Retina (tissue), 1 donor: ENCODE data around the gene PPOX.
A peak's percentile ranks its signal among the peaks of the same experiment; 100 is the strongest.

Source experiments
- DNase-seq: peaks from one replicate; pipeline ENCODE4 v3.0.0-alpha.2; 2016

PPOX gene

DNA sequence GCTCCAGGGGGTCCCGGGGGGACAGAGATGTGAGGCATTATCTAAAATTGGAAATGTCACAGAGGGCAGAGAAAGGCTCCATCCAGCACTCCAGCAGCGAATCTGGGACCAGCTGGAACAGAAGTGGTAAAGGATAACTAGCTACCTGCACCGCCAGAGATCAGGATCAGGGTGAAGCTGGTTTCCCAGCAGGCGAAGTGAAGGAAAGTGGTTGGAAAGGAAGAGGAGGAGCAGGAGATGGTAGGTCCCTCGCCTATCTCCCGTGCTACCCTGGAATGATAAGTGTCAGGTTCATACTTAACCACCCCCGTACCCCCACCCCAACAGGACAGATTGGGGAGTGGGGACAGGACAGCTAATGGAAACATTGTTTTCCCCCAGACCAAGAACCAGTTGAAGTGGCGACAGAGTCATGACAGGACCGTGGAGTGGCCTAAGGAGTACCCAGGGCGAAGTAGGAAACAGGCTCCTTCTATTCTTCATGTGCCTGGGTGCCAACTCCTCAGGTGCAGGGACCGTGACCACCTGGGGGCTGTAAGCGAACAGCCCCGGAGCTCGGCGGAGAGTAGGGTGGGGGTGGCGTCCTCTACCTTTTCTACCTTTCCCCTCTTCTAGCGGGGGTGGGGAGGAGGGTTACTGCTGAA is 10.4 kb downstream of the PPOX start:
- peak; percentile 6 for DNase-seq

DNA sequence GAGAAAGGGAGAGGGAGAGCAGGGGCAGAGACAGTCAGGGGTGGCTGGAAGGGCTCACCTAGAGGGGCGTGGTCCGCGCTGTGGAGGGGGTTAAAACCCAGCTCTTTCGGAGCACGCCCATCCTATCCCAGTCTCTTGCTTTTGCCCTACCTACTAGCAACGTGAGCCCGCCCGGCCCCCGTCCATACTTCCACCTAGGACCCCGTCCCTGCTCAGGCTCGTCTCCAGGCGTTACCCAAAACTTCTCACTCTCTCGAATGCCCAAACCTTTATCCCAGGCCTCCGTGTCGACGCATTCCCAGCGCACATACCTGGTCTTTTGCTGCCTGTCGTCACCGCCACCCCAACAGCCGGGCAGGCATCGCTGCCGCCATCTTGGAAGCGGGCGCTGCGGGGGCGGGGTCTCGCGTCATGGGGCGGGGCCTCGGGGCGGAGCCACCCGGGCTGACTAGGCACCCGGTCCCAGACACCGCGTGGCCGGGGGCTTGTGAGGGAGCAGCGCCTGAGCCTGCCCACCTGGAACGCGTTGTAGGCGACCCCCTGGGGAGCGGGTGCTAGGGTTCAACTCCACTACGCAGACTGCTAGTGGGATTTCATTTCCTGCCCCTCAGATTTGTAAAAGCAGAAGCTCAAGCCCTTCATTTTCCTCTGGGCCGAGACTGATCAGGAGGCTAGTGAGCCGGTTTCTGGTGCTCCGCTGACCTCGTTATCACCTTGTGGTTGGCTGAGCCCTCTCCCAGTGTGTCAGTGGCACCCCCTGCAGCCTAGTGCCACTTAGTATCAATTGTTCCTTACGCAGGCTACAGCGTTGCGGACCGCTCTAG is 11.1 kb downstream of the PPOX start, which contains the start of gene B4GALT3:
TSS of gene B4GALT3 (minus strand) at position 396 of the 824 bp plus-strand sequence. CDS start 1,447 bp downstream, outside the sequence.
- DNase-seq = peak; percentile 95

DNA sequence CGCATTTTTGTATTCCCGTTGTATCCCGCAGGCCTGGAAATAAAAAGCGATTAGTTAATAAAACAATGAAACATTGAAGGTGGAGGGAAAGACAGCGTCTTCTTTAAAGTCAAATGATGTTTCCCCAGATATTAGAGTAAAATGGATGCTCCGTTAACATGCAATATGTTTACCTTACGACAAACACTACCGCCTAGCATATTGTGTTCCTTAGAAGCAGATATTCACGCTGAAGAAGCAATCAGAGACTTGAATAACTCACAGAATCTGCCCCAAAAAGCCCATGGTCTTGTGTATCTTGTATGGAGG is 11.7 kb downstream of the PPOX start:
- no peak for DNase-seq

DNA sequence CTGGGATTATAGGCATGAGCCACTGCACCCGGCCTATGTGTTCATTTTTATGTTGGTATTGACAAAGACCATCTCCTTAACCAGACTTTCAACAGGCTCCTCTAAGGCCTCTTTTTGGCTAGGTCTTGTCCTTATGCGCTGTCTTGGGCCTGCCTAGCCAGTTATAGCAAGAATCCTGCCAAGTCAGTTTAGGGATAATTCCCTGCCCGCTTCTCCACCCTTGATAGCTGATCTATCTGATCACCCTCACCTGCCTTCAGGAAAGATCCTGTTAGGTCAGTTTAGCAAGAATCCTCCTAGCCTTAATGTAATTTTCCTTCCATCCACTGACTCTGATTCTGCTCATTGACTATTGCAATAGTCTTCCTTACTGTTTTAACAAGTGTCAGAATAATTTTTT is 13.5 kb downstream of the PPOX start:
- no peak for DNase-seq

DNA sequence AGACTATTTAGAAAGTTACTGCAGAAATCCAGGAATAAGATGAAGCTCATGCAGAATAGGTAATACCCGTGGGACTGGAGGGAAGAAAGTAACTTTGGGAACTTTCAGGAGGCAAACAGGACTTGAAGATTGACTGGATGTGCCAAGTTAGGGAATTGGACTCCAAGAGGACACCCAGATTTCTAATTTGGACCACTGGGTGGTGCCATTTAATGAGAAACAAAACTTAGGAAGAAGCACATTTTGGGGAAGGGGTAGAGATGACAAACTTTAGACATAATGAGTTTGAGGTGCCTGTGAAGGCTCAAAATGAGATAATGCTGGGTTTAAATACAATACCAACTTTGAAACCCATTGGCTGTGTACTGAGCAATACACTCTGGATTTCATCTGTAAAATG is 14.4 kb downstream of the PPOX start:
- no peak for DNase-seq

DNA sequence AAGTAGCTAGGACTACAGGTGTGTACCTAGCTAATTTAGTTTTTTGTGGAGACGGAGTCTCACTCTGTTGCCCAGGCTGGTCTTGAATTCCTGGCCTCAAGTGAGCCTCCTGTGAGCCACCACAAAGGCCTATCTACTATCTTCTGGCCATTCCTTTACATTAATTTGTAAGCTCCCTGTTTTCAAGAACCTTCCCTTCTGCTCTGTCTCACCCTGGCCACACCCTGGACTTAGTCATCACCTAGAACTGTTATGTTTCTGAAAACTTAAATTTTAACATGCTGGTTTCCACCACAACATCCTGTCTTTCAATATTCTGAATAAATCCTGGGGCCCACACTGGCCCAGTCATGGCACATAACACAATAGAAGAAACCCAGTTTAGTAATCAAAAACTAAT is 16.0 kb downstream of the PPOX start:
- no peak for DNase-seq

DNA sequence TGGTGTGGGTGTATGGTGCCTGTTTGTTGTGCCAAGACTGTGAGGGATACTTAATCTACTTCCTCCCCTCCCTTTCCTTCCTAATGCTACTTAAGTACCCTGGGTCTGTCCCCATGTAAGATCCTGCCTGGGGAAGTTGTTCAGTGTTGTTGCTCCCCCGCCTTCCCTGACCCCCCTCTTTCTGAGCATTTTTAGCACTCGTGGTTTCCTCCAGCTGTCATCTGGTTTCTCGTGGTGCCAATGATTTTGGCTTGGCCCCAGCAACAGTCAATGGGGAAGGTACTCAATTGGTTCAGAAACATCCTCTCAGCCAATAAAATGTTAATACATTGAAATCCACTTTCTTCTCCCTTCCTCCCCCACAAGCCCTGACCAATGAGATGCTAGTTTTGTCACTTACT is 19.1 kb downstream of the PPOX start:
- DNase-seq = no peak

DNA sequence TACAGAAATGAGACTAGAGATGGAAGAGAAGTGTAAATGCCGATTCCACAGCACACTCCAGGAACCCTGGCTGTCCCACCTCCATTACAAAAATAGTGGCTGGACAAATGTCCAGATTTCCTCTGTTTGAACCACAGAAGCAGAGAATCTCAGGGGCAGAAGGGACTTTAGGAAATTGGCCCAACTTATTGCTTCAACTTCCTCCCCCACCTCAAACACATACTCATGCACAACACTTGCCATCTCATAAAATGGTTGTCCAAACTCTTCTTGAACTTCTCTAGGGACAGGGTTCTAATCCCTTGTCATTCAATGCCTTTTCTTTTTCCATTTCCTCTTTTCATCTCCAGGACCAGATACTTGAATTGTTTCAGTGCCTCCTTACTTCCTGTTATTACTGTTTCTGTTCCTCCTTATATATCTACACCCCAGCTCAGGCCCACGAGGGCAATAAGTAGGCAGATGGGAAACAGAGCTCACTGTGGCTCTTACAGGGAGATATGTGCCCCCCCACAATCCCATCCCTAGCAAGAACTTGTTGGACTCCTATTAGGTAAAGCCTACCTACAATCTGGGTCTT is 19.6 kb downstream of the PPOX start:
- no peak for DNase-seq

DNA sequence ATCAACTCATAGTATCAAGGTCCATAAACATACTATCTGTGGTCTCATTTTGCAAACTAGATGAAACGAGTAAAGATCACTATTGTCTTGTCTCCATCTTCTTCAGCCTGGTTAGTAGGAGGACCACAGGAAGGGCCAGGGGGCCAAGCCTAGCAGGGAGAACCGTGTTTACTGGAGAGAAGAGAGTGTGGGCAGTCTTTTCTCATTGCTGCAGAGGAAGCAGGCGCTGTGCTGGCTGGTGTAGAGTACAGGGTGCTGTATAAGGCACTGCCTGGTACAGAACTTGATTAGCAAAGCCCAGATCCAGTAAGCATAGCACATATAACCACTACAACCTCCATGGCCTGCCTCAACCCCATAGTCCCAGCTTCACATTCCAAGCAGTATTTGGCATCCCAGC is 21.1 kb downstream of the PPOX start:
- DNase-seq = no peak

DNA sequence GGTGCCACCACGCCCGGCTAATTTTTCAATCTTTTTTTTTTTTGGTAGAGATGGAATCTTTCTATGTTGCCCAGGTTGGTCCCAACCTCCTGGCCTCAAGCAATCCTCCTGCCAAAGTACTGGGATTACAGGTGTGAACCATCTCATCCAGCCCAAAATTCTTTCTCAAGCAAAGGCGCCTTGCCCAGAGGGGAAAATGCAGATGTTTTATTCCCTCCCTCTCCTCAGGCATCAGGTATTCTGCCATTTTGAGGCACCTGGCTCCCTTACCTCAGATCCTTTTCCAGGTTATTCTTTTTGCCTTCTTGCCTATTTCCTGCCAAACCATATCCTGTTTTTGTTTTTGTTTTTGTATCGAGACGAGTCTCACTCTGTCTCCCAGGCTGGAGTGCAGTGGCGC is 22.2 kb downstream of the PPOX start:
- DNase-seq = no peak

DNA sequence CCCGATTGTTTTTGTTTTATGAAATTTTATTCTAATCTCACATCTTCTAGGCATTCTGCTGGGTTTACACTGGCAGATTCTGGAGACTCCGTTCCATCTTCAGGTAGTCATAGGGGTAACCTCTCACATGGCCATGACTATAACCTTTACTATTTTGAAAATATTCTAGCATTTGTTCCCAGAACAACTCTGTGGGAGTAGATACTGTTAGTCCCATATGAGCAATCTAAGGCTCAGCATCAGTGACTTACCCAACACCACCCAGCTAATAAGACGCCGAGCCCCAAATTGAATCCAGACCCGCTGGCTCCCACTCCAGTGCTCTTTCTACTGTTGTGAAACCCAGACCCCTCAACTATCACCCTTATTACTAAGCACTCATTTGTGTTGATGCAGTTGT is 22.8 kb downstream of the PPOX start:
- DNase-seq = no peak

DNA sequence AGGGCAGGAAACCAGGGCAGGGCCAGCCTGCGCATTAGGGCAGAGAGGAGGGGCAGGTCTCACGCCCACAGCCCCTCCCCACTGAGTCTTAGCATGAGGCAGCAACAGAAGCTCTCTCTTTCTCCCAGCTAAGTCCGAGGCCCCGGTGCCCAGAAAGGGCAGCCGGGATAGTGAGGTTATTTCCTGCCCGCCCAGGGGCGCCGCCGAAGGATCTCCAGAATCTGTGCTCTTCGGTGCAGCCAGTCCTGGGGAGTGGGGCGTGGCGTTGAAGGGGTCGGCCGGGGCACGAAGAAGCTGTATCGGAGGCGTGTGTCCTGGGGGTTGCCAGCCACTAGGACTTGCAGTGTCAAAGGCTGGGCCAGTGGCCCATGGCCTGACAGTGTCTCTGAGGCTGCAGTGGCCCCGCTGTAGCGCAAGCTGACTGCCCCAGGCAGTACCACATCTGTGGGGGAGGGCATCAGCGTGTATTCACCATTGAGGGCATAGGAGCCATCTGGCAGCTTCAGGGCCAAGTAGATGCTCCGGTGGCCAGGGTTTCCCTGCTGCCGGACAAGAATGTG is 24.8 kb downstream of the PPOX start:
- no peak for DNase-seq

DNA sequence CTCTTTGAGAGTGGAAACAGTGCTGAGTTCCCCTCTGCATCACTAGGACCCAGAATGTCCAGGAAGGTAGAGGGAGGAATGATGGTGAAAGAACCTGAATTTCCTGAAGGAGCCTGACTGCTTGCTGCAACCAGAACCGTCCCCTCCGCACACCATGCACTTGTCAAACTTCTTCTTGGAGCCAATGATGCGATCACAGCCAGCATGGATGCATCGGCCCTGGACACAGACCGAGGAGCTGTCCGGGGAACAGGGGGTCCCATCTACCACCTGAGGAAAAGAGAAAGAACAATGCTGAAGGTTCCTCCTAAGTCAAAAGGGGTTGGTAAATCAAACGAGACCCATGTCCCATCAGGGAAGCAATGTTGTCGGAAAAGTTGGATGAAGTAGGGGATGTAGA is 25.7 kb downstream of the PPOX start:
- DNase-seq = no peak

DNA sequence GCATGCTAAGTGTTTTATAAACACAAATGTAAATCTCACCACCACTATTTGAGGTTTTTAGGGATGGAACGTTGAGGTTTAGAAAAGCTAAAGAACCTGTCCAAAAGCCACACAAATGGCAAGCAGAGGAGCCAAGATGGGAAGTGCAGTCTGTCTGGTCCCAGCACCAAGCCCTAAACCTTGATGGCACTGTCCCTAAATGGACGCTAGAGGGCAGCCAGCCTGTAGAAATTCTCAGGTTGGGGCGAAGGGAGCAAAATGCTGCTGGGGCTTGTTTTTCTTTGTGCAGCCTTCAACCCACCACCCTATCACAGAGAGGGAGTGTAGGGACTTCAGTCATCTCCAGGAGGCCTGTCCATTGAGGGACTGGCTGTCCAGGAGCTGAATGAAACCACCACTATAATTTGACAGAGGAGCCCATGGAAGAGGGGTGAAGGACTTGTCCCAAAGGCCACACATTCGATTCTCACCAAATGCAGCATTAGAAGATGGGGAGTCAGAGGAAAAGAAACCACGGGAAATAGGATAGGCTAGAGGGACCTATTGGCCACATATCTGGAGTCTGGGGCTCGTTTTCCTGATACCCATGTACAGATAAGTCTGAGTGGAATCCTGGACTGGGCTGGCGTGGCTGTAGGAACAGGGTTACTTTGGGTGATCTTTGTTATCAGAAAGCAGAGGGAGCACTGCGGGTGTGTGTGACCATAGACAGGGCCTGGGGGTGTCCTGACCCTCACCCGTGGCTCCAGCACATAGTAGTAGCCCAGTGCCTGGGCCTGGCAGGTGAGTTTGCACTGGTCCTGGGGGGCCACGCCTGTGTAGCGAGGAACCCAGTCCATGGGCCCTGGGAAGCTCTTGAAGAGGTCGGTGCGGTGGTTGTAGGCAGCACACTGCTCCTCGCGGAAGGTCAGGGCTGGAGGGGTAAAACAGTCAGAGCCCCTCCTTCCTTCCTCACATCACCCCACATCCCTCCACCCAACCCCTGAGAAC is 26.5 kb downstream of the PPOX start:
- peak; percentile 81 for DNase-seq

DNA sequence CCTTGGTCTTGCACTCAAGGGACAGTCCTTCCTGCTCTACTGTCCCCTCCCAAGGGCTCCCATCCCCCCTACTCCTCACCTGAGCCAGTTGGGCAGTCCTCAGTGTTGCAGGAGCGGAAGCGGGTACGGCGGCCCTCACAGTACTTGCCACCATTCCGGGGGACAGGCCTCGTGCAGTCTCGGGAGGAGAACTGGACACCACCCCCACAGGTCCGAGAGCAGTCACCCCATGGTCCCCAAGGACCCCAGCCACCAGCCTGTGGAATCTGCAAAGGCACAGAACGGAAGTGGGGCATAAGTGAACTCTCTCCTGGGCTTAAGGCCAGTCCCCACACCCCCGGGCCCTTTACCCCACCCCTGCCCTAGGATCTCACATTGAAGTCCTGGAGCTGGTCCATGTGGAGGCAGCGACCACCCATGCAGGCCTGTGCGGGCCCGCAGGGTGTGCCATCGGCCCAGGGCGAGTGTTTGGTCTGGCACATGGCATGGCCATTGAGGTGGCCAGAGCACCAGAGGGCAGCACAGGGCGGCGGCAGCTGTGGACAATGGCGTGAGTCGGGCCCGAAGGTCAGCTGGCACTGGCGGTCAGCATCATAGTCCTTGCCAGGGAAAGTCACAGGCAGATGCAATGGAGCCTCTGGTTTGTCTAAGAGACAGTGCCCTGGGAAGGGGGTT is 27.5 kb downstream of the PPOX start:
- DNase-seq = no peak

DNA sequence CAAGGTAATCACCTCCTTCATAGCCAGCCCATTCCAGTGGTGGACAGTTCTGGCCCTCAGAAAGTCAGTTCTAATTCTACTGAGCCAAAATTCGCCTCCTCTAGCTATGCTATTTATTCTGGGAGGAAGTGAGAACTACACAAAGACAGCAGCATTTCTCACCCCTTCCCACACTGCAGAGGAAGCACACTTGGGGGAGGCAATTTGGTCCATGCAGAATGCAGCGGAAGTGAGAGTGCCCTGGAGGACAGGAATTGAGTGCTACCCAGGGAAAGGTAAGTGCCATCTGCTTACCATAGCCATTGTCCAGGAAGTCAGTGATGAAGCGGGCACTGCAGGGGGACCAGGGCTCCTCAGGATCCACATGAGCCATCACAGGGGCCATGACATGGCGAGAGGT is 28.9 kb downstream of the PPOX start:
- no peak for DNase-seq

DNA sequence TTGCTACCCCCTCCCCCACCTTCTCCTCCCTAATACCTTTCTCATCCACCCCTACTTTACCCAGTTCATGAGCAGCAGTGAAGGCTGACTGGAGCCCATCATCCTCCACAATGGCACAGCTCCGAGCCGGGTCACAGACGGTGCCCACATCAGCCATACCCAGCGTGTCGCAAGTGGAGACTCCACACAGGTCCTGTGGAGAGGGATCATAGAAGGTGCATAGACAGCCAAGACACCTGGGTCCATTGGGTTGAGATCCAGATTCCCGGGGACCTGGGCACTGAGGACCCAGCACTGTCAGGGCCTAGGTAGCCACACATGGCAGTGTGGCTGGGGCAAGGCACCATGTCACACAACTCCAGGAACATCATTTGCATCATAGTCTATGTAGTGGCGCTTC is 29.9 kb downstream of the PPOX start:
- DNase-seq = no peak

DNA sequence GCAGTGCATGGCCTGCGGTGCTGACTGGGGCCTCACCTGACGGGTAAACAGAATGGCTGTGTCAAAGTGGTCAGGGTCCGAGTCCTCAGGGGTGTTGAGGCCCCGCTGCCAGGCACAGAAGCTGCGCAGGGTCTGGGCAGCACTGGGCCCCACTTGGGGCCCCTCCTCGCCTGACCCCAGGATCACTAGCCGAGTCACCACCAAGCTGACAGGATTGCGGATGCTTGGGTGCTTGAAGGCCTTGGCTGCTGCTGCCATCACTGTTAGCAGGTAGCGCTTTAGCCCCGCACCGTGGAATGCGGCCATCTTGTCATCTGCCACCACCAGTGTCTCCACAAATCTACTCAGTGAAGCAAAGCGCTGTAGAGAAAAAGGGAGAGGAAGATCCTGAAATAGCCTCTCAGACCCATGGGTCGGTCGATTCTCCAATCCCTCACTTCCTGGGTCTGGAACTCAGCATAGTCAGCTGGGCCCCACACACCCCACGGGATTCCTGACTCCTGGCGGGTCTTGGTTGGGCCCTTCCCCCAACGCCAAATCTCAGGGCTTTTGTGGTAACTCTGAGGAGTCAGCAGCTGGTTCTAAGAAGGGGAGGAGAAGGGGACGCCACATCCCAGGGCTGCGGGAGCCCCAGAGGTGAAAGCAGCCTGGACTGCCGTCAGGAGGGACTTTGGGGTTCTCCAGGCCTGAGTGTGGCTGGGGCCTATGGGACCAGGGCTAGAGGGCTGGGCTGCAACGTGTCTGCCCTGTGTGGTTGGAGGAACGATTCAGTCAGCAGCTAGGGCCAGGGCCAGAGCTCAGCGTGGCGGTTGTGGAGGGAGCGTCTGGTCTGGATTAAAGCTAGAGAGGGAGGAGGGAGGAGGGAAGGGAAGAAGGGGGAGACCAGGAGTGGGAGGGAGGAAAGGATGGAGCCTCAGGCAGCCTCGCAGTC is 30.6 kb downstream of the PPOX start:
- DNase-seq = peak; percentile 75

DNA sequence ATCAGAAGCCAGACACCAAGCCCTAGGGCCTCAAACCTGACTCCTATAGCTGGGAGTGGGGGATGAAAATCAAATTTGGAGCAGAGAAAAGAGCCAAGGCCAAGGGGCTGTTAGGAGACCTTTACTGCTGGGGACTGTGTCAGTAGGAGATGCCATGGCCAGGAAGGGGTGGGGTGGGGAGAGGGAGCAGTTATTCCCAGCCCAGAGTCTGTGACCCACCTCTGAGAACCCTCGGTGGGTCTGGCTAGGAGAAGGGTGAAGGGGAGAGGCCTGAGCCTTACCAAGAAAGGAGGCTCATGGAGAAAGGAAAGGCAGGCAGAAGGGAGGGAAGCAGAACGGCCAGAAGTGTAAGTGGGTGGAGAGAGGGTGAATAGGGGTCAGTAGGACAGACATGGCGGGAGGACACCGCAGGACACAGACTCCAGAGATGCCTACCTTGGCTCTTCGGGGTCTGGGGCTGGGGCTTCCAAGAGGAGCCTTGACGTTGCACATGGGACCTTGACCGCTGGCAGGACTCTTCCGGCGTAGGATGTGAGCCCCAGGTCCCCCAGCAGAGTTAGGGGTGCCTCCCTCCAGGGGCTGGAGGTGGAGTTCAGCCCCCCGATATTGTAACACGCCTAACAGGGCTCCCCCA is 31.5 kb downstream of the PPOX start:
- DNase-seq = no peak

DNA sequence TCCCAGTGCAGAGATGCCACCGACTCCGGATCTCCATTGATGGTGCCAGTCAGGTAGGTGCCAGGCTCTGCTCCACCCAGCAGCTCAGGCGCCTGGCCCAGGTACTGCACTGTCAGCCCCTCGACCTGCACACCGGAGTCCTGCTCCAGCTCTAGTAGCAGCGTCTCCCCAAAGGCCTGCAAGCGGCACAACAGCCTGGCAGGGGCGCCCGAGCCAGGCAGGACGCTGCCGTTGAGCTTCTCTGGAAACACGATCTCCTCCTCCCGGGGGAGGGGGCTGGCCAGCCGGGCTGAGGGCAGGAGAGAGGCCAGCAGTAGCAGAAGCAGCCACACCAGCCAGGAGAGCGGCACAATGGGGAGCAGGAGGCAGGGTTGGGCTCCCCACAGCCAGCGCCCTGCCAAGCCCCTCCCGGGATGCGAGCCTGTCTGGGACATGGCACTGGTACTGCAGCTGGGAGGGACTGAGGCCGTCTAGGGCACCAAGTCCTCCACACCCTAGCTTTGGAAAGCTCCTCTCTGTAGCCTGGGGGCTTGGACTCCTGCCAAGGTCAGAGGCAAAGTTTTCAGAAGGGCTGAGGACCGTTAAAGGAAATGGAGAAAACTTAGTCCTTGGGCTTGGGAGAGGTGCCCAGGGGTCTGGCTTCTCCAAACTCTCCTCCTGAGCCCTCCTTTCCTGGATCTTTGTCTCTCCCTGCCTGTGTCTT is 32.1 kb downstream of the PPOX start:
- DNase-seq = peak; percentile 75
